Lung microvascular endothelial cell (primary cell): ENCODE results near the gene VAX1. TPM values are rescaled to one million over a fixed set of nuclear protein-coding genes. Genes with fewer than 3 reads are reported as not detected.

Experiments used
- total RNA-seq: library from RNA; depleted of rRNA; stranded (reverse); fragments of >200 nt; gene quantifications from 2 replicates; pipeline ENCODE4 v1.2.1, GENCODE V29; 2014

VAX1 gene
- total RNA-seq, 1 donor from 2014 or later: not detected

Other genes with a start within 250 kb of the VAX1 start
- gene SHTN1, start 133.1 kb downstream of the VAX1 start, total RNA-seq: 0.87 and 0.99 TPM in 2 replicates
- gene KCNK18, start 59.2 kb upstream of the VAX1 start, total RNA-seq: not detected in 2 replicates
- gene SLC18A2, start 102.8 kb upstream of the VAX1 start, total RNA-seq: under 0.01 TPM in 1 of 2 replicates, not detected in the other
- 8.3 and 13.1 TPM in 2 replicates for gene PDZD8, start 237.2 kb upstream of the VAX1 start, total RNA-seq